ENCODE measurements around the gene CD1E. TPM values are rescaled to one million over a fixed set of nuclear protein-coding genes. Genes with fewer than 3 reads are reported as not detected.
"Not testable (repeated sequence)": the region's sequence is repeated elsewhere in the genome, so short reads cannot be mapped to it uniquely, and the experiment has no call there.

CD1E gene
- total RNA-seq, 2 experiments from 2014 or later = not detected

DNA sequence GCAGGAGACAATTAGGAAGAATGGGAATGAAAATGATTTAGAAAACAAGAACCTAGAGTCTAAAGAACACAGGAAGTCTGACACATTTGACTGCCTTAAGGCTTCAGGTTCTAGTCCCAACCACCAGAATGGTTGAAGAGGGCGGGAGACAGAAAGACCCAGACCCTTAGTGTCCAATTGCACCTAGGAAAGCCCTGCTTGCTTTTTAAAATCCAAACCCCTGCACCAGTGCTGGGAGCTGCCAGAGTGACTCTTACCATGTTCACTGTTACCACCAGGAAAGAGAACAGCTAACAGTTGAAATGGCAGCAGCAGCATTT lies 22.6 kb upstream of the CD1E start:
- Mint-ChIP-seq H3K4me1 (ENCODE audit: low read depth) (peaks cover 6% of the 10 kb centered on the region), H3K27me3 (peaks cover 5% of the 10 kb centered on the region), H3K36me3 (ENCODE audit: low read depth) (no peaks in the 10 kb centered on the region), H3K27ac (no peak overlapping the region), H3K9me3 (no peaks in the 10 kb centered on the region), H3K4me3 (no peak overlapping the region)
- intact Hi-C loops (cut with micrococcal nuclease) = no loop called here
- ChIA-PET POLR2A (no interaction called here), CTCF (no interaction called here)
- ATAC-seq = no peak
- DNase-seq = no peak
- TF ChIP-seq, protein P1, sequence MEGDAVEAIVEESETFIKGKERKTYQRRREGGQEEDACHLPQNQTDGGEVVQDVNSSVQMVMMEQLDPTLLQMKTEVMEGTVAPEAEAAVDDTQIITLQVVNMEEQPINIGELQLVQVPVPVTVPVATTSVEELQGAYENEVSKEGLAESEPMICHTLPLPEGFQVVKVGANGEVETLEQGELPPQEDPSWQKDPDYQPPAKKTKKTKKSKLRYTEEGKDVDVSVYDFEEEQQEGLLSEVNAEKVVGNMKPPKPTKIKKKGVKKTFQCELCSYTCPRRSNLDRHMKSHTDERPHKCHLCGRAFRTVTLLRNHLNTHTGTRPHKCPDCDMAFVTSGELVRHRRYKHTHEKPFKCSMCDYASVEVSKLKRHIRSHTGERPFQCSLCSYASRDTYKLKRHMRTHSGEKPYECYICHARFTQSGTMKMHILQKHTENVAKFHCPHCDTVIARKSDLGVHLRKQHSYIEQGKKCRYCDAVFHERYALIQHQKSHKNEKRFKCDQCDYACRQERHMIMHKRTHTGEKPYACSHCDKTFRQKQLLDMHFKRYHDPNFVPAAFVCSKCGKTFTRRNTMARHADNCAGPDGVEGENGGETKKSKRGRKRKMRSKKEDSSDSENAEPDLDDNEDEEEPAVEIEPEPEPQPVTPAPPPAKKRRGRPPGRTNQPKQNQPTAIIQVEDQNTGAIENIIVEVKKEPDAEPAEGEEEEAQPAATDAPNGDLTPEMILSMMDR (IDR thresholded peaks at IDR 0.05) = no peak

DNA sequence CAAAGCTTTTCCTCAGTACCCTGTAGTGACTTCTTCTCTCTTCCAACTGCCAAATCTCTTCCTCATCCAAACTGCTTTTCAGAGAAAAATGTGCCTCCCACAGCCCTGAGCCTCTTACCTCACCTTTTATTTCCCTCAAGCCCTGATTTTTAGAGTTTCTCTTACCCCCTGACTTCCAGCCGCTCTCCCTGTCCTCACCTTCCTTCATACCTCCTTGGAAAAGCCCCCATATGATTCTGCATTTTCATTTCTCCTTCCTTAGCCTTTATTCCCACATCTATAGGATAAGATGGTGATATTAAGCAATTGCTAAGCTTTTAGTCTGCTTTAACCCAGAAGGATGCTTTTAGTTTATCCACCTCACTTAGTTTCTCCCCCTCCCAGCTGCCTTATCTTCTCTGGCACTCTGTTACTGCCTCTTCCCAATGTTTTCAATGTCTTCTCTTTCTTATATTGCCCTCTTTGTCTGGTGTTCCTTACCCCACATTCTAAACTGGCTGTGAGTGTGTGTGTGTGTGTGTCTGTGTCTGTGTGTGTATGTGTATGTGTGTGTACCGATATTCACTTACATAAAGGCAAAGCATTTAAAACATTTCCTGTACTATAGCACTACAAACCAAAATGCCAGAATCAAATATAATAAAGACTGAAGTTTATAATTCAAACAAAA lies 22.1 kb upstream of the CD1E start, which contains the start of gene CD1B:
CD1B (minus strand) TSS at position 51 of the 670 bp plus-strand sequence. CDS start 108 bp downstream, outside the sequence.
- H3K4me1 Mint-ChIP-seq (ENCODE audit: low read depth) = peaks cover 6% of the 10 kb centered on the region
- H3K4me3 Mint-ChIP-seq = no peak within 1 kb of the TSS
- peaks cover 5% of the 10 kb centered on the region for H3K27me3 Mint-ChIP-seq
- ATAC-seq = no peak
- ChIA-PET POLR2A (no interaction called here), CTCF (interaction anchor here (1.8 kb wide), 1 partner anchor 127 kb away, joined by 6 read pairs; no protein-coding TSS in a partner anchor)
- intact Hi-C loops (cut with micrococcal nuclease) = no loop called here
- DNase-seq = no peak
- no peak within 1 kb of the TSS for H3K27ac Mint-ChIP-seq
- no peaks in the 10 kb centered on the region for H3K36me3 Mint-ChIP-seq (ENCODE audit: low read depth)
- H3K9me3 Mint-ChIP-seq = no peaks in the 10 kb centered on the region
- TF ChIP-seq, protein P1 (IDR thresholded peaks at IDR 0.05) = no peak

DNA sequence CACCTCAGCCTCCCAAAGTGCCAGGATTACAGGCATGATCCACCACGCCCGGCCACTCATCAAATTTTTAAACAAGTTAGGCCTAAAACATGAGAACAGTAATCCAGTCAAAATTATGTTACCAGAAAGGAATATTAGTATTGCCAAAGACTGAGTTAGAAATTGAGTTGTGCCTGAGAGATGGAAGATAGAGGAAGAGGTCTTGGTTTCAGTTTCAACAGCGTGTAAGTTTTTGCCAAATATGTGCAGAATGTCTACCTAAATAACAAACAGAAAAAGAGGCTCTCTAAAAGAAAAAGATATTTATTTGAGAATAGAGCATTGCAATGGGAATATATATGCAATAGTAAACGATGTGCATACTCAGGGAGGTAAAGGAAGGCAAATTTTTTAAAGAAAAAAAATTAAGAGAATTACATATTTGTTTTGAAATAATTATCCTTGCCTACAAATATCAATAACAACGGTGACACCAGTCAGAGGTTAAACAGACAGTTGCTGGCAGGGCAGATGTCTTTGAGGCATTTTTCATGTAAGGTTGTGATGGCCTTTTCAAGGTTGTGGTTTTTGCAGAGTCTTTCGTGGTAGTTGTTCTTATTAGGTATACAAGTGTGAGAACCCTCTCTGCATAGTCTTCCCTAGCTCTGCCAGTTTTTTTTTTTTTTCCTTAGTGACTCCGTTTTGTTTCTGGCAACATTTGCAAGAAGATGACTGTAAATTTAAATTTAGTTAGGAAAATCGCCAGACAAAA lies 20.1 kb upstream of the CD1E start:
- CTCF ChIA-PET = interaction anchor here (1.8 kb wide), 1 partner anchor 129 kb away, joined by 6 read pairs; no protein-coding TSS in a partner anchor
- peaks cover 6% of the 10 kb centered on the region for H3K4me1 Mint-ChIP-seq (ENCODE audit: low read depth)

DNA sequence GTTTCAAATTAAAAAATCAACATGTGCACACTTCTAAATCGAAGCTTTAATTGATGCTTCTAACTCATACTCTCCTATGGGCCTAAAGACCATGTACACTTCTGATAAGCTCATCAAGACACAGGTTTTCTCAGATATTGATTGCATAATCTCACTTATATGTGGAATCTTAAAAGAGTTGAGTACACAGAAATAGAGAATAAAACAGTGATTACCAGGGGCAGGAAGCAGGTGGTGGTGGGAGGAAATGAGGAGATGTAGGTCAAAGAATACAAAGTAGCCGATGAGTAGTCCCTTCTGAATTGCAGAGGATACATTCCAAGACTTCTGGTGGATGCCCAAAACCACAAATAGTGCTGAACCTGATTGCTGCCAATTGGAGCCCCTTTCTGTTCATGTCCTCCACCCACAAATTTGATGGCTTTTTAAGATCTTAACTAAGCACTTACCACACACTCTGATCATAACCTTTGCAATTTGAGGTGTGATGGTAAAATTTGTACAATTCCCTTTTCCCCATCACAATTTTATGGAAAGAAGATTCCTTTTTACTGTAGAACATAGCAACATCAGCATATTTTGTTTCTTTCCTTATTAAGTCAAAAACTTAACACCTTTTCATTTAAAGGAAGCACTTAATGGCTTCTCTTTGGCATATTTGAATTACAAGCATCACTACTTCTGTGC lies 19.0 kb upstream of the CD1E start:
- Mint-ChIP-seq H3K36me3 (ENCODE audit: low read depth) (no peaks in the 10 kb centered on the region), H3K27me3 (peaks cover 5% of the 10 kb centered on the region), H3K4me1 (ENCODE audit: low read depth) (peaks cover 6% of the 10 kb centered on the region), H3K4me3 (no peak overlapping the region), H3K27ac (no peak overlapping the region), H3K9me3 (peaks cover 1% of the 10 kb centered on the region)
- intact Hi-C loops (cut with micrococcal nuclease) = no loop called here
- CTCF ChIA-PET = no interaction called here
- DNase-seq = no peak
- no peak for ATAC-seq
- POLR2A ChIA-PET = no interaction called here
- TF ChIP-seq, protein P1 (IDR thresholded peaks at IDR 0.05) = no peak

More for the DNA sequence above, 20.1 kb upstream of the CD1E start:
- DNase-seq = no peak
- intact Hi-C loops (cut with micrococcal nuclease) = no loop called here
- Mint-ChIP-seq H3K36me3 (ENCODE audit: low read depth) (no peaks in the 10 kb centered on the region), H3K27me3 (peaks cover 5% of the 10 kb centered on the region), H3K4me3 (no peak overlapping the region), H3K9me3 (peaks cover 1% of the 10 kb centered on the region), H3K27ac (no peak overlapping the region)
- POLR2A ChIA-PET = no interaction called here
- ATAC-seq = no peak
- TF ChIP-seq, protein P1 (IDR thresholded peaks at IDR 0.05) = no peak

DNA sequence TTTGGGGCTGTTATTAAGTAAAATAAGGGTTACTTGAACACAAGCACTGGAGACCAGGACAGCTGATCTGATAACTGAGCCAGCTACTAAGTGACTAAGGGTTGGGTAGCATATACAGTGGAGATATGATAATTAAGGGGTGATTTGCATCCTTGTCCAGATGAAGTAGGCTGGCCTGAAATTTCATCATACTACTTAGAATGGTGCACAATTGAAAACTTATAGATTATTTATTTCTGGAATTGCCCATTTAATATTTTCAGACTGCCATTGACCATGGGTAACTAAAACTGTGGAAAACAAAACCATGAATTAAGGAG lies 18.5 kb upstream of the CD1E start:
- Mint-ChIP-seq H3K4me3 (no peak overlapping the region), H3K9me3 (peaks cover 1% of the 10 kb centered on the region), H3K27ac (no peak overlapping the region), H3K4me1 (ENCODE audit: low read depth) (peaks cover 6% of the 10 kb centered on the region), H3K36me3 (ENCODE audit: low read depth) (no peaks in the 10 kb centered on the region), H3K27me3 (peaks cover 5% of the 10 kb centered on the region)
- intact Hi-C loops (cut with micrococcal nuclease) = no loop called here
- TF ChIP-seq, protein P1 (IDR thresholded peaks at IDR 0.05) = no peak
- no peak for DNase-seq
- no peak for ATAC-seq
- CTCF ChIA-PET = no interaction called here
- POLR2A ChIA-PET = no interaction called here

DNA sequence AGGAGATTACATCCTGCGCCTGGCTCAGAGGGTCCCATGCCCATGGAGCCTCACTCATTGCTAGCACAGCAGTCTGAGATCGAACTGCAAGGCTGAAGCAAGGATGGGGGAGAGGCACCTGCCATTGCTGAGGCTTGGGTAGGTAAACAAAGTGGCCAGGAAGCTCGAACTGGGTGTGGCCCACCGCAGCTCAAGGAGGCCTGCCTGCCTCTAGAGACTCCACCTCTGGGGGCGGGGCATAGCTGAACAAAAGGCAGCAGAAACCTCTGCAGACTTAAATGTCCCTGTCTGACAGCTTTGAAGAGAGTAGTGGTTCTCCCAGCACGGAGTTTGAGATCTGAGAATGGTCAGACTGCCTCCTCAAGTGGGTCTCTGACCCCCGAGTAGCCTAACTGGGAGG lies 17.3 kb upstream of the CD1E start:
- ATAC-seq; CTCF ChIA-PET; H3K27ac Mint-ChIP-seq; H3K4me3 Mint-ChIP-seq; H3K9me3 Mint-ChIP-seq; intact Hi-C loops (cut with micrococcal nuclease); POLR2A ChIA-PET; DNase-seq; H3K4me1 Mint-ChIP-seq (ENCODE audit: low read depth); H3K27me3 Mint-ChIP-seq; H3K36me3 Mint-ChIP-seq (ENCODE audit: low read depth): not testable (repeated sequence)

DNA sequence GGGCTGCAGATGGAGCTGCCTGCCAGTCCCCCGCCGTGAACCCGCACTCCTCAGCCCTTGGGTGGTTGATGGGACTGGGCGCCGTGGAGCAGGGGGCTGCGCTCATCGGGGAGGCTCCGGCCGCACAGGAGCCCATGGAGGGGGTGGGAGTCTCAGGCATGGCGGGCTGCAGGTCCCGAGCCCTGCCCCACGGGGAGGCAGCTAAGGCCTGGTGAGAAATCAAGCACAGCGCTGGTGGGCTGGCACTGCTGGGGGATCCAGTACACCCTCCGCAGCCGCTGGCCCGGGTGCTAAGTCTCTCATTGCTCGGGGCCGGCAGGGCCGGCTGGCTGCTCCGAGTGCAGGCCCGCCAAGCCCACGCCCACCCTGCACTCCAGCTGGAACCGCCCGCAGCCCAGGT lies 4.7 kb upstream of the CD1E start:
- H3K36me3 Mint-ChIP-seq (ENCODE audit: low read depth); H3K27ac Mint-ChIP-seq; POLR2A ChIA-PET: not testable (repeated sequence)

More for the DNA sequence above, 4.7 kb upstream of the CD1E start:
- H3K9me3 Mint-ChIP-seq; H3K4me1 Mint-ChIP-seq (ENCODE audit: low read depth); ATAC-seq; H3K4me3 Mint-ChIP-seq; DNase-seq; CTCF ChIA-PET; H3K27me3 Mint-ChIP-seq; intact Hi-C loops (cut with micrococcal nuclease): not testable (repeated sequence)
